Glutamatergic neuron (in vitro differentiated cells): ENCODE results near the gene TBX4. TPM values are rescaled to one million over a fixed set of nuclear protein-coding genes. Genes with fewer than 3 reads are reported as not detected.

Experiments used
- DNase-seq: peaks from one replicate; pipeline ENCODE4 v3.0.0; 2022
- H3K27ac Mint-ChIP-seq: one replicate; pipeline ENCODE4 v1.8.0; 2020; ENCODE audit warnings: mild to moderate bottlenecking, mixed read lengths, inconsistent platforms; ENCODE audit not compliant: unreplicated experiment
- H3K27me3 Mint-ChIP-seq: one replicate; pipeline ENCODE4 v1.8.0; 2020; ENCODE audit warnings: mild to moderate bottlenecking, moderate library complexity, mixed read lengths, inconsistent platforms; ENCODE audit not compliant: unreplicated experiment
- H3K36me3 Mint-ChIP-seq: one replicate; pipeline ENCODE4 v1.8.0; 2020; ENCODE audit warnings: mild to moderate bottlenecking, mixed read lengths, inconsistent platforms; ENCODE audit not compliant: unreplicated experiment
- H3K4me1 Mint-ChIP-seq: one replicate; pipeline ENCODE4 v1.8.0; 2020; ENCODE audit warnings: mild to moderate bottlenecking, low read depth, mixed read lengths, inconsistent platforms; ENCODE audit not compliant: unreplicated experiment
- H3K4me3 Mint-ChIP-seq: one replicate; pipeline ENCODE4 v1.8.0; 2020; ENCODE audit warnings: mild to moderate bottlenecking, mixed read lengths, inconsistent platforms; ENCODE audit not compliant: unreplicated experiment
- H3K9me3 Mint-ChIP-seq: one replicate; pipeline ENCODE4 v1.8.0; 2020; ENCODE audit warnings: mild to moderate bottlenecking, moderate library complexity, mixed read lengths, inconsistent platforms; ENCODE audit not compliant: unreplicated experiment
- CTCF ChIP-seq: fragments of 200-600 bp; sonication (generic); IDR thresholded peaks from one replicate; pipeline ENCODE4 v1.5.0; 2021; ENCODE audit not compliant: partially characterized antibody, unreplicated experiment
- total RNA-seq: library from RNA; stranded (reverse); fragmentation: NEBNext Ultra II Directional; extraction: Animal tissue kit (Norgen Biotek cat#: 25700); gene quantifications from one replicate; pipeline ENCODE4 v1.2.1, GENCODE V29; 2021; ENCODE audit not compliant: unreplicated experiment

TBX4 gene
- total RNA-seq, 1 donor from 2014 or later: not detected

GRCh38 chr17:61510237-61510636 lies 58.0 kb downstream of the TBX4 start:
- H3K27ac Mint-ChIP-seq: no peak overlapping the region
- H3K4me3 Mint-ChIP-seq: no peak overlapping the region
- TF ChIP-seq CTCF: no peak
- no peaks in the 10 kb centered on the region for H3K9me3 Mint-ChIP-seq
- no peak for DNase-seq
- H3K36me3 Mint-ChIP-seq: no peaks in the 10 kb centered on the region
- H3K4me1 Mint-ChIP-seq: peaks cover 3% of the 10 kb centered on the region
- H3K27me3 Mint-ChIP-seq: no peaks in the 10 kb centered on the region

GRCh38 chr17:61510991-61511390 lies 58.8 kb downstream of the TBX4 start:
- Mint-ChIP-seq H3K4me1 (peaks cover 3% of the 10 kb centered on the region), H3K4me3 (no peak overlapping the region), H3K27me3 (no peaks in the 10 kb centered on the region), H3K9me3 (no peaks in the 10 kb centered on the region), H3K36me3 (no peaks in the 10 kb centered on the region), H3K27ac (no peak overlapping the region)
- no peak for TF ChIP-seq CTCF
- no peak for DNase-seq

GRCh38 chr17:61511480-61512182 lies 59.4 kb downstream of the TBX4 start:
- no peaks in the 10 kb centered on the region for H3K9me3 Mint-ChIP-seq
- H3K4me3 Mint-ChIP-seq: no peak overlapping the region
- H3K4me1 Mint-ChIP-seq: peaks cover 3% of the 10 kb centered on the region
- no peak overlapping the region for H3K27ac Mint-ChIP-seq
- no peak for DNase-seq
- H3K27me3 Mint-ChIP-seq: no peaks in the 10 kb centered on the region
- TF ChIP-seq CTCF: no peak
- no peaks in the 10 kb centered on the region for H3K36me3 Mint-ChIP-seq

GRCh38 chr17:61514491-61514890 lies 62.3 kb downstream of the TBX4 start:
- Mint-ChIP-seq H3K4me3 (no peak overlapping the region), H3K4me1 (no peaks in the 10 kb centered on the region), H3K36me3 (no peaks in the 10 kb centered on the region), H3K27ac (no peak overlapping the region), H3K27me3 (no peaks in the 10 kb centered on the region), H3K9me3 (no peaks in the 10 kb centered on the region)
- DNase-seq: no peak
- TF ChIP-seq CTCF: no peak

- no peak for TF ChIP-seq CTCF
- DNase-seq: no peak
- Mint-ChIP-seq H3K4me3 (no peak overlapping the region), H3K9me3 (no peaks in the 10 kb centered on the region), H3K27ac (no peak overlapping the region), H3K36me3 (no peaks in the 10 kb centered on the region), H3K4me1 (no peaks in the 10 kb centered on the region), H3K27me3 (no peaks in the 10 kb centered on the region)
These were observed 65.0 kb downstream of the TBX4 start for GRCh38 chr17:61517265-61517664.
